ENCODE results near the gene CLPSL2.

Gene CLPSL2

GRCh38 chr6:35776364-35777215 is at the start of gene CLPSL2:
Gene CLPSL2 (plus strand): TSS chr6:35776598. CDS start chr6:35776619, 21 bp downstream.
- Histone ChIP-seq H3K27me3 (ENCODE audit: insufficient read depth, poor library complexity, severe bottlenecking) (no peaks in the 10 kb centered on the region), H3K4me1 (ENCODE audit: insufficient read depth, poor library complexity, severe bottlenecking) (no peaks in the 10 kb centered on the region), H3K4me3 (ENCODE audit: severe bottlenecking) (peak within 1 kb of the TSS; percentile 55), H3K9me3 (ENCODE audit: severe bottlenecking) (no peaks in the 10 kb centered on the region), H3K36me3 (ENCODE audit: low read depth) (no peaks in the 10 kb centered on the region), H3K27ac (ENCODE audit: poor library complexity, severe bottlenecking) (no peak within 1 kb of the TSS)
- no peak for TF ChIP-seq CTCF (IDR thresholded peaks at IDR 0.05; ENCODE audit: poor library complexity, severe bottlenecking)
- no peak for DNase-seq (ENCODE audit: low spot score)
- ATAC-seq (ENCODE audit: low read depth) = peak; percentile 65

DNA sequence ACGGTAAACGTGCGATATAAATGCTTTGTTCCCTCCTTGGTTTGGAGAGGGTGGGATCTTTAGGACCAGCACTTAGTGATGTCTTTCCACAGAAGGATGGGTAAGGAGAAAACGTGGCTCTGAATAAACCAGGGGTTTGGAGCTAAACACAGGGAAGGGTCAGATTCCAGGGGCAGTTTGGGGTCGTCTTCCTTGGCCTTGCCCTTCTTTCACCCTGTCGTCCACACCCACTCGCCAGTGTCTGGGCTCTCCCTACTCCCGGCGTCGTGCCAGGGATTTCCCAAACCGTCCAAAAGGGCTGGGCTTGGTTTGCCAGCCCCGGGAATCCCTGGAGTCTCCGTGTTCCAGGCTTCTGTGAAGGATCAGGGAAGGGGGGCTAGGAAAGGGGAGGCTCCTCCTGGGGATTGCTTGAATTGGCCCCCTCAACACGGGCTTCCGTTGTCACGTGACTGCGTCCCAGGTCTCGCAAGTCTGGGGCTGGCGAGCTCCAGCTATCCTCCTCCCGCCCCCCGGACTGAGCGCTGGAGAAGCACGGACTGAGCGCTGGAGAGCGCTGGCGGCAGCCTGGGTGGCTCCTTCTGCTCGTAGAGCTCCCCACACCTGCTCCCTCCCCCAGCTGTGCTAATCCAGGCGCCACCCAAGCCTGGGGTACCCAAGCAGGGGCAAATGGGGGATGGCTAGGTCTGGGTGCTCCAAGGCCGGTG is 49.0 kb upstream of the CLPSL2 start:
- DNase-seq (ENCODE audit: low spot score) (peak; percentile 80), ATAC-seq (ENCODE audit: low read depth) (peak; percentile 41)
- H3K4me3 ChIP-seq (ENCODE audit: severe bottlenecking) = peak overlapping the region; percentile 18
- H3K36me3 ChIP-seq (ENCODE audit: low read depth) = no peaks in the 10 kb centered on the region
- H3K27ac ChIP-seq (ENCODE audit: poor library complexity, severe bottlenecking) = peak overlapping the region; percentile 99
- TF ChIP-seq CTCF (IDR thresholded peaks at IDR 0.05; ENCODE audit: poor library complexity, severe bottlenecking) = no peak
- H3K4me1 ChIP-seq (ENCODE audit: insufficient read depth, poor library complexity, severe bottlenecking) = peaks cover 58% of the 10 kb centered on the region
- no peaks in the 10 kb centered on the region for H3K9me3 ChIP-seq (ENCODE audit: severe bottlenecking)
- H3K27me3 ChIP-seq (ENCODE audit: insufficient read depth, poor library complexity, severe bottlenecking) = no peaks in the 10 kb centered on the region

DNA sequence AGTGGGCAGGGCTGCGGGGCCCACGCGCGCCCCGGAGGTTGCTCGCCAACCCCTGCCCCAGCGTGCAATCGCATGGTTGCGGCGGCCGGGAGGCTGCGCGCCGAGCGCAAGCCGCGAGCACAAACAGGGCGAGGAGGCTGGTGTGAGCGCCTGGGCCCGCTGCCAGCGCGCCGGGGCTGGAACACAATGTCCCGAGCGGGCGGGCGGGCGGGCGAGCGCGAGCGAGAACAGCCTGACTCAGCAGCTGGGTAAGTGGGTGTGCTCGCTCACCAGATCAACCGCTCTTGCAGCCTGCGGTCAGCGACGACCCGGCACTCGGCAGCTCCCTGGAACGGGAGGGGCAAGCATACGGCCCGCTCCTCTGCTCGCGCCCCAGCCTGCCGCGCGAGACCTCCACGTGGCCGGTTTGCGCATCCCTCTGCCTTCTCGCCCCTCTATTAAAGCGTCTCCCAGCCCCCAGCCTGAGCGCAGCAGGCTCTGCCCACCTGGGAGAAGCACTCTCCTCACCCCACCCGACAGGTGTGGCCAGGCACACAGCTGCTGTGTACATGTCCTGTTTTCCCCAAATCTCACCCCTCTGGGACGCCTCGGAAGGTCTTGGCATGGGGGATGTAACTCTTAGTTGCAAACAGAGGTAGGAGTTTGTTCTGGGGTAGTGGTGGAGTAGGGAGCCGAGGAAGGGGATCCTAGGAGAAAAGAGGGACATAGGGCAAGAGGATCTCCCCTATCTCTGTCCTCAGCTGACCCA is 48.3 kb upstream of the CLPSL2 start:
- Histone ChIP-seq H3K36me3 (ENCODE audit: low read depth) (no peaks in the 10 kb centered on the region), H3K4me3 (ENCODE audit: severe bottlenecking) (peak overlapping the region; percentile 18), H3K27me3 (ENCODE audit: insufficient read depth, poor library complexity, severe bottlenecking) (no peaks in the 10 kb centered on the region), H3K27ac (ENCODE audit: poor library complexity, severe bottlenecking) (peak overlapping the region; percentile 99), H3K9me3 (ENCODE audit: severe bottlenecking) (no peaks in the 10 kb centered on the region), H3K4me1 (ENCODE audit: insufficient read depth, poor library complexity, severe bottlenecking) (peaks cover 65% of the 10 kb centered on the region)
- DNase-seq (ENCODE audit: low spot score) (peak; percentile 95), ATAC-seq (ENCODE audit: low read depth) (peak; percentile 65)
- no peak for TF ChIP-seq CTCF (IDR thresholded peaks at IDR 0.05; ENCODE audit: poor library complexity, severe bottlenecking)

DNA sequence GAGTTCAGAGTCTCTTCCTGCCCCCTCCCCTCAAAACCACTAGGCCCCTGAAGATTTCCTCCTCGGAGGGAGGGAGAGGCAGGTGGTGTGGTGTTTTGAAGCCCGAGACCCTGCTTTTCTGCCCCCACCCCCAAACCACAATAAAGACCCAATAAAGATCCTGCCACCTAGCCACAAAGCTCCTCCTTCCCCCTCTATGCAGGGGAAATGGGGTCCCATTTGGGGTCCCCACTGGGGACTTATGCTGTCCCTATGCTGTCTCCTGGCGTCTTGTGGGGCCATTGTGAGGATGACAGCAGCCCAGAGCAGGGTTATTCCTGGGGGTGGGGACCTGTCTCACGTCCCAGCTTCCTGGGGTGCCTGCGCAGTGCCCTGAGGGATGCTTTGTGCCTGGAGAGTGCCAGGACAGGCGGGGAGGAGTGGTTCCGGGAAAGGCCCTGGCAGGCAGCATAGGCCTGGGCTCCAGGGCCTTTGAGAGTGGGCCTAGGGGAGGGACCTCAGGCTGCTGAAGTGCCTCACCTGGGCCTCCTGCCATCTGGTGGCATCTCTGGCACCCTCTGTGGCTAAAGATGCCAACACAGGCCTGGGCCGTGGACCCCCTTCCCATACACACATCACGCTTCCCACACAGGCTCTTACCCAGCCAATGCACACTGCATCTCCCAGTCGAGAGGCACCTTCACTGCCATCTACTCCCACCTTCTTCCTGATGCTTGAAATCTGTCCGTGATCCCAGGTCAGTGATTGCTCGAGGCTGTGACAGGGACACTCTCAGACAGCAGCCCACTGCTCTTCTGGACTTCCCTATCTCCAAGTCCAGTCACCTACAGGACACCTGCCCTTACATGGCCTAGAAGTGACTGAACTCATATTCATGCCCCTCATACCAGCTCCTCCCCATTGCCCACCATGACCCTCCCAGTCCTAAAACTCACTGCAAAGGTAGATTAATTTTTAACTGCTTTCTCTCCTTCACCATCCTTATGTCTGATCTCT is 47.4 kb upstream of the CLPSL2 start:
- Histone ChIP-seq H3K4me3 (ENCODE audit: severe bottlenecking) (no peak overlapping the region), H3K27ac (ENCODE audit: poor library complexity, severe bottlenecking) (peak overlapping the region; percentile 99), H3K27me3 (ENCODE audit: insufficient read depth, poor library complexity, severe bottlenecking) (no peaks in the 10 kb centered on the region), H3K4me1 (ENCODE audit: insufficient read depth, poor library complexity, severe bottlenecking) (peaks cover 73% of the 10 kb centered on the region), H3K9me3 (ENCODE audit: severe bottlenecking) (no peaks in the 10 kb centered on the region), H3K36me3 (ENCODE audit: low read depth) (no peaks in the 10 kb centered on the region)
- DNase-seq (ENCODE audit: low spot score) = no peak
- no peak for TF ChIP-seq CTCF (IDR thresholded peaks at IDR 0.05; ENCODE audit: poor library complexity, severe bottlenecking)
- no peak for ATAC-seq (ENCODE audit: low read depth)
